Osteoblast (primary cell): ENCODE results near the gene SGCD. TPM values are rescaled to one million over a fixed set of nuclear protein-coding genes. Genes with fewer than 3 reads are reported as not detected.

ENCODE experiments used
- DNase-seq: peaks from one replicate; pipeline ENCODE4 v3.0.0; 2011; ENCODE audit warnings: low spot score, mixed read lengths; ENCODE audit not compliant: insufficient read length; ENCODE audit errors: missing footprints
- H2AFZ ChIP-seq: 2 replicates; pipeline ENCODE4 v1.6.0; 2011; ENCODE audit warnings: mild to moderate bottlenecking, low read length
- H3K27ac ChIP-seq: 2 replicates; pipeline ENCODE4 v1.5.1; 2011; ENCODE audit warnings: mild to moderate bottlenecking, low read depth, low read length, moderate library complexity
- H3K27me3 ChIP-seq: 2 replicates; pipeline ENCODE4 v1.6.0; 2012; ENCODE audit warnings: mild to moderate bottlenecking, control low read depth, inconsistent platforms, low read length, moderate library complexity; ENCODE audit not compliant: insufficient read depth
- H3K36me3 ChIP-seq: 2 replicates; pipeline ENCODE4 v1.5.1; 2011; ENCODE audit warnings: mild to moderate bottlenecking, low read length, control low read depth, moderate library complexity; ENCODE audit not compliant: insufficient read depth
- H3K4me1 ChIP-seq: 2 replicates; pipeline ENCODE4 v1.5.1; 2011; ENCODE audit warnings: mild to moderate bottlenecking, low read length, control low read depth, moderate library complexity; ENCODE audit not compliant: insufficient read depth
- H3K4me2 ChIP-seq: 2 replicates; pipeline ENCODE4 v1.6.0; 2011; ENCODE audit warnings: mild to moderate bottlenecking, low read length; ENCODE audit not compliant: insufficient read depth
- H3K4me3 ChIP-seq: fragments of 200-600 bp; sonication (generic); 3 replicates; pipeline ENCODE4 v1.5.1; 2012; ENCODE audit warnings: mild to moderate bottlenecking, low read length, inconsistent platforms; ENCODE audit not compliant: insufficient read depth
- H3K79me2 ChIP-seq: 2 replicates; pipeline ENCODE4 v1.6.0; 2012; ENCODE audit warnings: mild to moderate bottlenecking, low read length, control low read depth, inconsistent platforms; ENCODE audit not compliant: insufficient read depth
- H3K9me3 ChIP-seq: 2 replicates; pipeline ENCODE4 v1.5.1; 2011; ENCODE audit warnings: low read depth, low read length, control low read depth
- H4K20me1 ChIP-seq: 2 replicates; pipeline ENCODE4 v1.6.0; 2012; ENCODE audit warnings: mild to moderate bottlenecking, low read length, control low read depth; ENCODE audit not compliant: insufficient read depth
- total RNA-seq: library from RNA; depleted of rRNA; stranded (reverse); fragments of >200 nt; gene quantifications from 2 replicates; pipeline ENCODE4 v1.2.3, GENCODE V29; 2012
- TF ChIP-seq, protein P1 (sequence below): IDR thresholded peaks from 2 replicates; pipeline ENCODE4 v1.5.1; 2011; ENCODE audit warnings: mild to moderate bottlenecking, low read depth, low read length, moderate library complexity; ENCODE audit errors: extremely low read depth

SGCD gene
- total RNA-seq, 1 donor = 27.1 TPM

DNA sequence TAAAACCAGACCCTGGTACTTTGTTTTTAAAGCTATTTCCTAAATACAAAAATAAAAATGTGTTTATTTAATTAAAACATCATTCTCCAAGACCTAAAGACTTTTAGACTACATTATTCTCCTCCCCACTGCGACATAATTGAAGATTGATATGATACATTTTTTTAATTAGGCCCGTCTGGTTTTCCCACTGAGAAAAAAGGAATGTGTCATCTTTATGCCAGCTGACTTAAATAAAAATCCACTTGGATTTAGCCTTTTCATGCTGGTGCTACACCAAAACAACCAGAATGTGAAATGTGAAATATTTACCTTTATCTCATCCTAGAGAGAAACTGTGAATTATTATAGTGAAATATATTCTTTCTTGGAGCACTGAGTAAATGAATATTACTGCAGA is 367.6 kb downstream of the SGCD start:
- TF ChIP-seq, protein P1, sequence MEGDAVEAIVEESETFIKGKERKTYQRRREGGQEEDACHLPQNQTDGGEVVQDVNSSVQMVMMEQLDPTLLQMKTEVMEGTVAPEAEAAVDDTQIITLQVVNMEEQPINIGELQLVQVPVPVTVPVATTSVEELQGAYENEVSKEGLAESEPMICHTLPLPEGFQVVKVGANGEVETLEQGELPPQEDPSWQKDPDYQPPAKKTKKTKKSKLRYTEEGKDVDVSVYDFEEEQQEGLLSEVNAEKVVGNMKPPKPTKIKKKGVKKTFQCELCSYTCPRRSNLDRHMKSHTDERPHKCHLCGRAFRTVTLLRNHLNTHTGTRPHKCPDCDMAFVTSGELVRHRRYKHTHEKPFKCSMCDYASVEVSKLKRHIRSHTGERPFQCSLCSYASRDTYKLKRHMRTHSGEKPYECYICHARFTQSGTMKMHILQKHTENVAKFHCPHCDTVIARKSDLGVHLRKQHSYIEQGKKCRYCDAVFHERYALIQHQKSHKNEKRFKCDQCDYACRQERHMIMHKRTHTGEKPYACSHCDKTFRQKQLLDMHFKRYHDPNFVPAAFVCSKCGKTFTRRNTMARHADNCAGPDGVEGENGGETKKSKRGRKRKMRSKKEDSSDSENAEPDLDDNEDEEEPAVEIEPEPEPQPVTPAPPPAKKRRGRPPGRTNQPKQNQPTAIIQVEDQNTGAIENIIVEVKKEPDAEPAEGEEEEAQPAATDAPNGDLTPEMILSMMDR = no peak
- no peaks in the 10 kb centered on the region for H3K36me3 ChIP-seq
- H3K27me3 ChIP-seq = no peaks in the 10 kb centered on the region
- H3K27ac ChIP-seq = no peak overlapping the region
- H3K9me3 ChIP-seq = no peaks in the 10 kb centered on the region
- H3K4me3 ChIP-seq = no peak overlapping the region
- H3K4me2 ChIP-seq = no peak overlapping the region
- no peaks in the 10 kb centered on the region for H4K20me1 ChIP-seq
- H3K79me2 ChIP-seq = no peaks in the 10 kb centered on the region
- DNase-seq = no peak
- H2AFZ ChIP-seq = no peak overlapping the region
- no peaks in the 10 kb centered on the region for H3K4me1 ChIP-seq

DNA sequence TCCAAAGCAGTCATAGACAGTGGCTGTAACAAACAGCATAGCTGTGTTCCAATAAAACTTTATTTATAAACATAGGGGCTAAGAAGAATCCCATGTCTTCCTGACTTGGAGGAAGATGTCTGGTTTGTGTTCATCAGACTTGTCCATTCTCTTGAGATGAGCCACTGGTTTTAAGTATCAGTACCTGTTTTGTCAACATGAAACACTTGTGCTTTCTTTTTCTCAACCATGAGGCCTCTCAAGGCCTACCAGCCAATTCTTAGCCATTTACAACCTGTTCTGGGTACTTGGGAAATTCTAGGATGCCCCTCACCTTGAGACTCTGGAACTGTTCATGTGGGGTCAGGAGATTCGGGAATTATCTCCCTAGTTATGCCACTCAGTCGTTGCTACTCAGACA is 368.8 kb downstream of the SGCD start:
- no peaks in the 10 kb centered on the region for H3K79me2 ChIP-seq
- TF ChIP-seq, protein P1 = no peak

DNA sequence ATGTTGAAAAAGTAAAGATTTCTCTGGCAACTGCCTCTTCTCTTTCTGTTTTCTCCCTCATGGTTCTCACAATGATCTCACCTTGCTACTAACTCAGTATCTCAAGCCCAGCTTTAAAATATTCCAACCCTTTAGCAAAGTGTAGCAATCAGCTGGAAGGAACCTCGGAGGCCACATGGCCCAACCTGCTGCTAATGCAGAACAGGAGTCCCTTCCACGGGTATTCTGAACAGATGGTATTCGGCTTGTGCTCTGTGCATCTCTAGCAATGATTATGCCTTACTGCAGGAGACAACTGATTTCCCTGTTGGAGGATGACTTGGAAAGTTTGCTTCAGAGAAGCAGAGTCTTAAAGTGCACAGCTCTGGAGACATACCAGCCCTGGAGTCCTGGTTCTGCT is 371.4 kb downstream of the SGCD start:
- TF ChIP-seq, protein P1 = no peak
- H3K79me2 ChIP-seq = no peaks in the 10 kb centered on the region
- H3K9me3 ChIP-seq = no peaks in the 10 kb centered on the region
- H2AFZ ChIP-seq = no peak overlapping the region
- H3K4me1 ChIP-seq = no peaks in the 10 kb centered on the region
- H4K20me1 ChIP-seq = no peaks in the 10 kb centered on the region
- no peak overlapping the region for H3K4me2 ChIP-seq
- H3K27ac ChIP-seq = no peak overlapping the region
- no peaks in the 10 kb centered on the region for H3K27me3 ChIP-seq
- no peaks in the 10 kb centered on the region for H3K36me3 ChIP-seq
- no peak overlapping the region for H3K4me3 ChIP-seq
- no peak for DNase-seq

More for the DNA sequence above, 368.8 kb downstream of the SGCD start:
- H3K4me2 ChIP-seq = no peak overlapping the region
- no peaks in the 10 kb centered on the region for H3K4me1 ChIP-seq
- H3K9me3 ChIP-seq = no peaks in the 10 kb centered on the region
- H3K36me3 ChIP-seq = no peaks in the 10 kb centered on the region
- DNase-seq = no peak
- H3K27me3 ChIP-seq = no peaks in the 10 kb centered on the region
- H3K27ac ChIP-seq = no peak overlapping the region
- H3K4me3 ChIP-seq = no peak overlapping the region
- no peak overlapping the region for H2AFZ ChIP-seq
- no peaks in the 10 kb centered on the region for H4K20me1 ChIP-seq

DNA sequence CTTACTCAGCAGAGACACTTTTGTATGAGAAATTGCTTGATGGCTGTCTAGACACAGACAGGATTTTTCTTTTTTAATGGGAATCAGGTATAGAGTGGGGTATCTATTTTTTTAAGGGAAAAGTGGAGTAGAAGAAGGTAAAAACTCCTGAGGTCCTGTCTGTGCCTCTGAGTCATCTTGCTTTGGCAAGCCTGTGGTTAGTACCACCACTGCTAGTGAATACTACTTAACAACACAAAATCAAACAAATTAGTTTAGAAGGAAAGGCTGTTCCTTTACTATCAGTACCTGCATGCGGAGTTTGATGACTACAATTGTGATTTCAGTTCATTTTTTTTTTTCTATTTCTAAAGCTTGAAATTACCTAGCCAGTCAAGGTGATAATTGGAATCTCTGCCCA is 372.2 kb downstream of the SGCD start:
- TF ChIP-seq, protein P1 = no peak
- Histone ChIP-seq H3K9me3 (no peaks in the 10 kb centered on the region), H3K27me3 (no peaks in the 10 kb centered on the region), H3K27ac (no peak overlapping the region), H3K4me3 (no peak overlapping the region), H3K4me2 (no peak overlapping the region), H3K4me1 (no peaks in the 10 kb centered on the region), H4K20me1 (no peaks in the 10 kb centered on the region), H2AFZ (no peak overlapping the region), H3K36me3 (no peaks in the 10 kb centered on the region), H3K79me2 (no peaks in the 10 kb centered on the region)
- DNase-seq = peak; percentile 59
